SU-DHL-6 (cell line): ENCODE data around the gene MAPKAPK5.

Experiments
- EZH2phosphoT487 ChIP-seq: fragments of 200-600 bp; sonication (generic), shearing (Covaris generic); conservative IDR thresholded peaks from 2 replicates; pipeline ENCODE4 v1.6.1; 2018; ENCODE audit warnings: mild to moderate bottlenecking, antibody characterized with exemption, low read length, moderate library complexity, mixed read lengths
- TF ChIP-seq, protein P1 (sequence below): fragments of 200-600 bp; sonication (generic); IDR thresholded peaks from one replicate; pipeline ENCODE4 v1.5.1; 2017; ENCODE audit warnings: antibody characterized with exemption, mild to moderate bottlenecking, low read length, moderate library complexity; ENCODE audit not compliant: insufficient read depth, poor library complexity, severe bottlenecking

DNA sequence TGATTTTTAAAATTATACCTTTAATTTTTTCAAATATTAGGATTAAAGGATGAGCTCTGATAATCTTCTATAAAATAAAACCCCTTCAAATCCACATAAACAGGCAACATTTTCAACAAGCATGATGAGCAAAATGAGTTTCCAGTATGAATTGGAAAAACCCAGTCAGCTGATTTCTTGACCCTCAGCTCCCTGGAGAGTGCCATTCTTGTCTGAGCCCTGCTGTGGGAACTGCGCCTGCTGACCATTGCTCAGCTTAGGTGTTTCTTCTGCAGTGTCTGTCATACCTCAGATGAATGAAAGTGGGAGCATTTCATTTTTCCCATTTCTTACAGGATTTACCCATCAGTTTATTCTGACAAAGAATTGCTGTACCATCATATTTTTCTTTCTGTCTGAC is 27.6 kb downstream of the MAPKAPK5 start:
- TF ChIP-seq, protein P1, sequence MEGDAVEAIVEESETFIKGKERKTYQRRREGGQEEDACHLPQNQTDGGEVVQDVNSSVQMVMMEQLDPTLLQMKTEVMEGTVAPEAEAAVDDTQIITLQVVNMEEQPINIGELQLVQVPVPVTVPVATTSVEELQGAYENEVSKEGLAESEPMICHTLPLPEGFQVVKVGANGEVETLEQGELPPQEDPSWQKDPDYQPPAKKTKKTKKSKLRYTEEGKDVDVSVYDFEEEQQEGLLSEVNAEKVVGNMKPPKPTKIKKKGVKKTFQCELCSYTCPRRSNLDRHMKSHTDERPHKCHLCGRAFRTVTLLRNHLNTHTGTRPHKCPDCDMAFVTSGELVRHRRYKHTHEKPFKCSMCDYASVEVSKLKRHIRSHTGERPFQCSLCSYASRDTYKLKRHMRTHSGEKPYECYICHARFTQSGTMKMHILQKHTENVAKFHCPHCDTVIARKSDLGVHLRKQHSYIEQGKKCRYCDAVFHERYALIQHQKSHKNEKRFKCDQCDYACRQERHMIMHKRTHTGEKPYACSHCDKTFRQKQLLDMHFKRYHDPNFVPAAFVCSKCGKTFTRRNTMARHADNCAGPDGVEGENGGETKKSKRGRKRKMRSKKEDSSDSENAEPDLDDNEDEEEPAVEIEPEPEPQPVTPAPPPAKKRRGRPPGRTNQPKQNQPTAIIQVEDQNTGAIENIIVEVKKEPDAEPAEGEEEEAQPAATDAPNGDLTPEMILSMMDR = no peak
- TF ChIP-seq EZH2phosphoT487 = no peak
